ENCODE results near the gene TCF21.
A peak's percentile ranks its signal among the peaks of the same experiment; 100 is the strongest.
"Not testable (repeated sequence)": the region's sequence is repeated elsewhere in the genome, so short reads cannot be mapped to it uniquely, and the experiment has no call there.

Gene TCF21

GRCh38 chr6:133890711-133891148, 1.8 kb downstream of the TCF21 start:
- DNase-seq = no peak

GRCh38 chr6:133891149-133891926, 2.4 kb downstream of the TCF21 start:
- peak in 1 of 2 experiments; percentile 15 for DNase-seq

- DNase-seq = no peak
These were observed 3.3 kb downstream of the TCF21 start for GRCh38 chr6:133891927-133892812.

- no peak for DNase-seq
These were observed 4.1 kb downstream of the TCF21 start for GRCh38 chr6:133892813-133893691.

GRCh38 chr6:133893946-133894345, 5.0 kb downstream of the TCF21 start:
- DNase-seq = no peak

- no peak for DNase-seq
These were observed 5.5 kb downstream of the TCF21 start for GRCh38 chr6:133894369-133894768.

- no peak for DNase-seq
These were observed 6.0 kb downstream of the TCF21 start for GRCh38 chr6:133894795-133895358.

- no peak for DNase-seq
These were observed 6.8 kb downstream of the TCF21 start for GRCh38 chr6:133895573-133896343.

GRCh38 chr6:133896344-133896721, 7.4 kb downstream of the TCF21 start:
- no peak for DNase-seq

- no peak for DNase-seq
These were observed 9.3 kb downstream of the TCF21 start for GRCh38 chr6:133898263-133898662.

- no peak for DNase-seq
These were observed 10.6 kb downstream of the TCF21 start for GRCh38 chr6:133899556-133899955.

GRCh38 chr6:133903855-133904254, 14.9 kb downstream of the TCF21 start:
- DNase-seq = no peak

GRCh38 chr6:133906050-133906449, 17.1 kb downstream of the TCF21 start:
- DNase-seq = no peak

- DNase-seq = peak; percentile 66 to 71
These were observed 27.8 kb downstream of the TCF21 start for GRCh38 chr6:133916650-133917151.

- no peak for DNase-seq
These were observed 28.9 kb downstream of the TCF21 start for GRCh38 chr6:133917781-133918180.

GRCh38 chr6:133918208-133918930, 29.5 kb downstream of the TCF21 start:
- DNase-seq = no peak

- DNase-seq = no peak
These were observed 30.4 kb downstream of the TCF21 start for GRCh38 chr6:133919362-133919761.

GRCh38 chr6:133921249-133921859, 32.4 kb downstream of the TCF21 start:
- DNase-seq = peak; percentile 59 to 60

- DNase-seq = peak; percentile 47 to 51
These were observed 35.2 kb downstream of the TCF21 start for GRCh38 chr6:133923938-133924593.

- DNase-seq = not testable (repeated sequence)
These were observed 42.3 kb downstream of the TCF21 start for GRCh38 chr6:133931221-133931620.
